ENCODE data around the gene LMO7.

Gene LMO7

DNA sequence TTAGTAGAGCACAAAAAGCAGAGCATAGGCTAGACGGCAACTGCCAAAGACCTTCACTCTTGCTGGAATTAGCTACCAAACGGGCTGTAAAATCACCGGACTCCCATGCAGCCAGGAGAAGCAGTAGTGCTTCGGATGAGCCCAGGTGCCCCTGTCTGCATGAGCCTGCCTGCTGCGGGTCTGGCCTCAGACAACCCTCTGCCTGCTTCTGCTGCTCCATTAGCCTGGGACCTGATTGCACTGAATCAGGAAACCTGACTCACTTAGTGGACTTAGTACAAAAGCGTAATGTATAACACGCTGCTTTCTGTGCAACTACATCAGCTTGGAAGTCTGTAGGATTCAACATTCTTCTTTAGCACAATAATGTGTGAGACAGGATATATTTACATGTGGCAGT lies 170.0 kb downstream of the LMO7 start:
- DNase-seq, result no peak

GRCh38 chr13:75811361-75811760 lies 175.2 kb downstream of the LMO7 start:
- DNase-seq, result no peak

DNA sequence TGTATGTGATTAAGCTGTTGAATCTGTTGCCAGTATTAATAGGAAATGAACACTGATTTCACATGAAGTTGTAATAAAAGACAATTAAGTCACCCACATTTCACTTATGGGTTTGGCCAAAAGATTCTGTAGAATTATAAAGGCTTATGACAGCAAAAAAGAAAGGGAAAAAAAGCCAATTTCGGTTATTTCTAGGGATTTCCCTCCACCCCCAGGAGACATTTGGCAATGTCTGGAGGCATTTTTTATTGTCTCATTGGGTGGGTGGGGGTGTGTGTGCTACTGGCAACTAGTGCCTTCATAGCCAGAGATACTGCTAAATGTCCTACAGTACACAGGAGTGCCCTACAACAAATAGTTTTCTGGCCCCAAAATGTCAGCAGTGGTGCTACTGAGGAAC lies 175.7 kb downstream of the LMO7 start:
- no peak for DNase-seq

DNA sequence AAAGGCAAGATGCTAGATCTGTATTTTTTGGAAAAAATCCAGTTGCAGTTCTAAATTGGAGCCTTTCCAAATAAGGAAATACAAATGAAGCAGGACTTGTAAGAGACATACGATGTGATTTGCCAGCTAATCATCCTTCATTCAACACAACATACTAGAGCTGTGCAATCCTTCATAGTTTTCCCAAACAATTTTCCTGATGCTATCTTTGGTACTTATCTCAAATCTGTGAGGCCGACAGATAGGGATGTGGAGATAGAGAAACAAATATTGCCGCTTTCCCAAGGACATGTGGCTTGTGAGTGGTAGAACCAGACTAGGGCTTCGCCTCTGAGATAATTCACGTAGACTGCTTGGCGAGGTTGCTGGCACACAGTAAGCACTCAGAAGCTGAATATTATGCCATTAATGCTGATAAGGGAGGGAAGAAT lies 176.6 kb downstream of the LMO7 start:
- no peak for DNase-seq

DNA sequence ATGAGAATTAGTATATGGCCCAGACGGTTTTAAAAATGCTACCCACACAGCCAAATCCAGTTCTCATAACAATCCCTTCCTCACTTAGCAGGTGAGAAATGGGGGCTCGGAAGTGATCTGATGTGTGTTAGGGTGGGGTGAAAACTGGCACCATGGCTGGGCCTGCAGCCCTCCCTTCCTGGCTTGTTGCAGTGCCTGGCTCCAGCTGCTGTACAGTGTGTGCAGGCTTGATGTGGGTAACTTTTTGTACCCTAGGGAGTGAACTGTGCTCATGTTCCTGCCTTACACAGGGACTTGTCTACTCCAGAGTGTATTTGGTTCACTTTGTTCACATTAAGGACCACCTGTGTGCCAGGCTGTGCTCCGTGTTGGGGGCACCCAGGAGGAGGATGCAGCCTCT lies 177.2 kb downstream of the LMO7 start:
- DNase-seq, result no peak

GRCh38 chr13:75818179-75818967 lies 182.2 kb downstream of the LMO7 start:
- no peak for DNase-seq

- no peak for DNase-seq
These were observed 182.8 kb downstream of the LMO7 start for GRCh38 chr13:75818968-75819225.

GRCh38 chr13:75825161-75825560 lies 189.0 kb downstream of the LMO7 start:
- DNase-seq, result no peak

DNA sequence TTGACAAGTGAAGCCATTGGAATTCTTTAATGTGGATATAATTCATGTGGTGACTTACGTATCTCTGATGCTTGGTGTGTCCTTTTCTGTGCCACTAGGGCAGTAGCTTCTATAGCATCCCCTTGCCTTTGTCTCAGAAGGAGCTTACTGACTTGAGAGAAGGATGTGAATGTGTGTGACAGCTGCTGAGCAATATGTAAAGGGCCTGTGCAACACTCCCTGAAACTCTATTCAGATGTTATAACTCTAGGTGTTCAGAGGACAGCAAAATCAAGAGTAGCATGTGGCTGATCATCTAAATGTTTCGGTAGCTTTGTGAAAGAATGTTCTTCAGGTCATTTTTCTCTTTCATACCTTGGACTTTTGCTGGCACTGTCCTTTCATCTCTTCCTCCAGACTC lies 189.5 kb downstream of the LMO7 start:
- DNase-seq, result no peak

DNA sequence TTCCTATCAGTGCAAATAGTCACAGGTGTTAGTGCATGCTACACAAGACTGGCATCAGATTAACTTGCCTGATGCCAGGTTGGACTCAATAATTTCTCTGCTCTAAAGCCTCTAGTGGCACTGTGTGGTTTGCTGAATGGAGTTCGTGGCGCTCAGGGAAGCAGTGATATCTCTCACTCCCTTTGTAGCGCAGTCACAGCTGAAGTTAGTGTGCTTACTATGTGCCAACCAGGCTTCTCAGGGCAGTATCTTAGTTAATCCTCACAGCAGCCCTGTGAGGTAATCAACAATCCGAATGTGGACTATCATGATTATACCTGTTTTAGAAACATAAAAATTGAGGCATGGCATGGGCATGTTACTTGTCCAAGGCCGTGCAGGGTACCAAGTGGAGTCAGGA lies 190.3 kb downstream of the LMO7 start:
- no peak for DNase-seq

DNA sequence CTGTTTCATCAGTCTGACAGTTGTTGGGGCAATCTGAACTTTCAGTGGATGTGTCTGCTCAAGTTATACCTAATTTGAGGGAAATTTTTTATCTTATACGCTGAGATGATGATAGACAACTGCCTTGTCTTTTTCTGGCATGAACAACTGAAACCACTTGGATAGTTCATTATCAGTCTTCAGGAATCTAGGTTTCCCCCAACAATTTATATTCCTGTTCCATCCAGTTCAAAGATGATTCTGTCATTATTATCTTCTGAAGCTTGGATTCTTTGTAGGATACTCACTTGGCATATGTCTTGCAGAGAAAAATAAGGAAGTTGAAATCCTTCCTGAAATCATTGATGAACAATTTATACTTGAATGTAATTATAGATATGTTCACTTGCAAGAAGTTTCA lies 193.7 kb downstream of the LMO7 start:
- DNase-seq, result no peak

DNA sequence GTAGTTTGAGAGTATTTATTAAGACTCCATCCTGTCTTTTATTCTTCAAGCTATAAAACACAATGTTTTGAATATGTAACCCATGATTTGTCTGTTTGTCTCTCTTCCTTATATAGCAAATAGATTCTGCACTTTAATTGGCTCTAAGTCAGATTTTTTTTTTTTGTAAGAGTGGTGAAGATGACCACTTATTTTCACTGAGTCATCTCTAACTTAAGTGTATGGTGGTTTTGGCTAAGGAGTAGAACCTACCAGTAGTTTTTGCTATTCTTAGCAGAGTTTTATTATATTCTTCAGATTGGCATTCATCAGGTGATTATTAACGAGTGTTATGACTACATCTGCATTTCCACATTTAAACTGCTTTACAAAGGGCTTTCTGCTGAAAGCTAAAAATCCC lies 194.7 kb downstream of the LMO7 start:
- DNase-seq, result no peak

DNA sequence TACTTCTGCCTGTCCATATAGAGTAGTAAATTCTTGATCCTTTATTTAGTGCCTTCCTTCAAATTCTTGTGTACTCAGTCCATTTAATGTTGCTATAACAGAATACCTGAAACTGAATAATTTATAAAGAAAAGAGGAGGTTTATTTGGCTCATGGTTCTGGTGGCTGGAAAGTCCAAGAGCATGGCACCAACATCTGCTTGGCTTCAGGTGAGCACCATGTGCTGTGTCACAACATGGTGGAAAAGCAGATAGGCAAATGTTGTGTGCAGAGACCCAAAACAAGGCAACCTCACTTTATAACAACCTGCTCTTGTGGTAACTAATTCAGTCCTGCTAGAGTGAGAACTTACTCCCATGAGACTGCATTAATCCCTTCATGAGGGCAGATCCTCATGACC lies 195.3 kb downstream of the LMO7 start:
- no peak for DNase-seq

DNA sequence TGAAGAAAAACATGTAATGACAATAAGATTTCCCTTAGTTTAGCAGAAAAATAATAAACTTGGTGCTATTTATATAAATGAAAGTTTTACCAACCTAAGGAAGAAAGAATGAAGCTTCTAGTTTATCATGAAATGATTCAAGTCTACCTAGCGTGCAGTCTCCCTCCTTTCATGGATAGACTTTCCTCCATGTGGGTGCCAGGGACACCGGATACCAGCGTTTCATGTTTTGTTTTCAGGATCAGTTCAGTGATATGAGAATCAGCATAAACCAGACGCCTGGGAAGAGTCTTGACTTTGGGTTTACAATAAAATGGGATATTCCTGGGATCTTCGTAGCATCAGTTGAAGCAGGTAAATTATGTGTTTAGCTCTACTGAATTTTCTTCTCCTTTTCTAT lies 196.7 kb downstream of the LMO7 start:
- no peak for DNase-seq

DNA sequence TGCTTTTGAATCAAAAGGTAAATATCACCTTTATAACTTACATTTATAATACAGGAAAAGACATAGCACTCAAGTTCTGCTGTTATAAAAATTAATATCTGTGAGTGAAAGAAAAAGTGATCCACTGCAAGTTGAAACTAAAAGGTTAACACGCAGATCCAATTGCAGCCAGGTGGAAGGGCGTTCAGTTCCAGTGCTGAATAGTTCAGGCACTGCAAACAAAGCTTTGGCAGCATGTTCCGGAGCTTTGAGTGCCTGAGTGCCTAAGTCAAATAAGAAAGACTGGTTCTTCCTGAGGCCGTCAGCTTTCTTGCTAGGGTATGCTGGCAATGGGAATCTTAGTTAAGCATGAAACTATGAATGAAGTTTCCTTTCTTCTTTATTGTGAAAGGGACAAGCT lies 200.3 kb downstream of the LMO7 start:
- DNase-seq, result no peak

DNA sequence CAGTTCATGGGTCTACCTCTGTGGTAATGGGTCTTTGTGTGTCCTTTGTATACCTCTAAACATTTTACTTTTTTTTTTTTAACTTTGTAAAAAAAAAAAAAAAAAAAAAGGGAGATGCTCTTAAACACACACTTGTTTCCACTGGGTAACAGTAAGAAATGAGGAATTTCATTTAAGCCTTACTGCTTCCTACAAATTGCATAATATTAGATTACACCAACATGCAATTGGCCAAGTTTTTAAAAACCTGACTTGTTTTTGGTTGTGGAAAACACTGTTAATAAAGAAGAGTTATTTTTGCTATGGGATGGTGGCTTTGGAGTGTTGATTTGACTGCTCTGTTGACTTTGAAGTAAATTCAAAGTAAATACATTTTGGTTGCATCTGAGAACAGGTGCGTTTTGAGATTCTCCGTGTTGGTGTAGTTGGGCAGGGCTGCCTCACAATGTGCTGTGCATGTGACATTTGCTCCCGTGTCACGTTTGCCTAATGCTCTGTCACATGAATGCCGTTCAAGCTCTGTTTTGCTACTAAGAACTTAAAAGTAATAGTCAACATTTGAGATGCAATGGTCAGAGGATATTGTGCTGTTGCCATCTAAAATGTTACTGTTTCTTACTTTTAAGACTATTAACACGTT lies 202.4 kb downstream of the LMO7 start:
- DNase-seq, result no peak

DNA sequence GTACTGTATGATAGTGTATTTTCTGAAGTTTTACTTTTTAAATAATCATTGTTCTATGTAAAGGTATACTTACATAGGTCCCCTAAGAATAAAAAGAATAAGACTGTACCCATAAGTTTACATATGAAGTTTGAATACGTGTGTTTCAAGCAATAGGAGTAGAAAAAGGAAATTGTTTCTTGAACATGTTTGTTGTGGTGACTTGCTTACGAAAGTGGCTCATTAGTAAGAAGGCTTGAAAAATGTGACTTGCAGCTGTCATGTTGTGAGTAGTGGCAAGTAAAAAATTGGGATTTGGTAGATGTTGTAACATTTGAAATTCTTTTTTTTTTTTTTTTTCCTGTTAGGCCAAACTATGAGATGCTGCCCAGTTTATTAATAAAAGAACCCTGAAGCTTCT lies 203.3 kb downstream of the LMO7 start:
- DNase-seq, result no peak

DNA sequence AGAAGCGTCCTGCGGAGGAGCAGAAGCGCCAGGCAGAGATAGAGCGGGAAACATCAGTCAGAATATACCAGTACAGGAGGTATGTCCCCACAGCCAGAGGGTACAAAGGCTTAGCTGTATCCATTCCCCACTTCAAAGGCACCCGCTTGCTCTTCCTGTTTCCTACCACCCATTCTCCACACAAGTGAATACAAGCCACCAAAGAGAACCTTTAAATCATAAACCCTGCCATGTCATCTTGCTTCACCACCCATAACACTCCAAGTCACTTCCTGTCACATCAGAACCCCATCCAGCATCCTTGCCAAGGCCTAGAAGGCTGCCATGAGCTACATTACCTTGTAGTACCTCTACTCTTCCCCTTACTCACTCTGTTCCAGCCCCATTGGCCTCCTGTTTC lies 205.8 kb downstream of the LMO7 start:
- no peak for DNase-seq

- DNase-seq, result no peak
These were observed 206.9 kb downstream of the LMO7 start for GRCh38 chr13:75843074-75843473.

GRCh38 chr13:75843991-75844390 lies 207.9 kb downstream of the LMO7 start:
- DNase-seq, result no peak

GRCh38 chr13:75847588-75847987 lies 211.5 kb downstream of the LMO7 start:
- no peak for DNase-seq

DNA sequence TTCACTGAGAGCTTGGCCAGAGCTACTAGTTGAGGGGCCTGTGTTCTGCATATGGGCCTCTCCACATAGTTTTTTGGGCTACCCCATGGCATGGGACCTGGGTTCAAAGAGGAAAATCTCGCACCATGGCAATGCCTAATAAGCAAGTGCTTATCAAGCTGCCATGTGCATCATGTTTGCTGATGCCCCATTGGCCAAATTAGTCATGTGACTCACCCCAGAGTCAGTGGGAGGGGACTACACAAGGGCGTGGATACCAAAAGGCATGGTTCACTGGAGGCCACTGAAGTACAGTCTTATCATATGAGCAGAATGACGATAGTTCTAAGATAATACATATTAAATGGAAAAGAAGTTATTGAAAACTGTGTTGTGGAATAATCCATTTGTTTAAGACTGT lies 214.8 kb downstream of the LMO7 start:
- DNase-seq, result no peak

GRCh38 chr13:75855216-75855615 lies 219.1 kb downstream of the LMO7 start:
- no peak for DNase-seq

DNA sequence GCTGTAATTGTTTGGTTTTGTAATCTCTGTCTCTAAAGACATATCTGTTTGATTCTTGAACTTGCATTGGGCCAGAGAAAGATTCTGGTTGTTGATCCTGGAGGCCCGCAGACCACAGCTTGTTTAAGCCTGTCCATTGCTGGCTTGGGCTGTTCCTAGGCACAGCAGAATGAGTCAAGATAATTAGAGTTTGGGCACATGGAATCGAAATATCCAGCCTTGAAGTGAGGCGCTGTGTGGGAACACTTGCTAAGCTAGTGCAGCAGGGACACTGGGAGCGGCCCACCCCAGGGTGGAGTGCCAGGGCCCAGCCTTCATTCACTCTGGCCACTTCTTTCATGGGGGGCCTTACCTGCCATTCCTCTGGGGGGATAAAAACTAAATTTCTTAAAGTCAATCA lies 219.7 kb downstream of the LMO7 start:
- DNase-seq, result no peak

DNA sequence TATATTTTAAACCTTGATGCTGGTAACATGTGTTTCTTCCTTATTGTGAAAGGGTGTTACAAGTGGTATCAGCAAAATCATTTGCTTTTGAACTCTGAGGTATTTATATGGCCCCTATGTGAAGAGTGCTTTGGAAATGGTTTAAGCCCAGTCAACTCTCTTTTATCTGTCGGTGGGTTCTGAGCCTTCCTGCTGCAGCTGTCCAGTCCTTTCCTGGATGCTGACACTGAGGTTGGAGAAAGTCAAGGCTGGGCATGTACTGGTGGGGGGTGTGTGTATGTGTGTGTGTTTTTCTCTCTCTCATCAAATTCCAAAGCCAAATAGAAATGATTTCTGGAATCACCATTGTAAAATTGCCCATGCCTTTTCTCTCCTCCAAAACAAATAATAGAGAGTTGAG lies 221.2 kb downstream of the LMO7 start:
- DNase-seq, result no peak
